Measurements from ENCODE around the gene MRGPRX1. TPM values are rescaled to one million over a fixed set of nuclear protein-coding genes. Genes with fewer than 3 reads are reported as not detected.

The MRGPRX1 gene
- total RNA-seq (not detected), total RNA-seq (0 reads per million in 29 experiments)
- not detected for total RNA-seq (2013)

DNA sequence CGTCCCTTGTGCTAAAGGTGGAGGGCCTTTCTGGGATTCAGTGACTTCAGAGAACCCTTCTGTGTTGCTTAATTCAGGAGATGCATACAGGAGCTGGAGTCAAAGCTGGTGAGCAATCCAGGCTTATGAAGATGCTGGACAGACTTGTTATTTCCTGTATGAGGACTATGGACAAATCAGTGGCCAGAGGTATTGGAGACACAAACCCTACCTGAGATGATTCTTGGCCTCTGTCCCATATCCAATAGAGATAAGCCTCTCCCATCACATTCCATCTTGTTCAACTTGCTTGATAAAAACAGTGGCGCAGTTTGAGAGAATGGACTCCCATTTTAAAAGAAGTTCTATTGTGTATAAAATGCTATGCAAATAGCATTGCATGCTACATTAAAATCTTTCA is at the start of gene MRGPRX1:
TSS of gene MRGPRX1 (minus strand) at position 101 of the 400 bp plus-strand sequence. CDS start 4,630 bp downstream, outside the sequence.
- ChIA-PET CTCF (no interaction called here), POLR2A (no interaction called here)
- Mint-ChIP-seq H3K4me1 (no peaks in the 10 kb centered on the region), H3K36me3 (no peaks in the 10 kb centered on the region), H3K9me3 (no peaks in the 10 kb centered on the region), H3K27ac (no peak within 1 kb of the TSS), H3K27me3 (peaks cover 12 to 13% of the 10 kb centered on the region in 2 donors), H3K4me3 (no peak within 1 kb of the TSS)
- WGBS (ENCODE audit: insufficient coverage): no CpG with 5 or more reads among the region's 2 CpGs
- H3K27ac ChIP-seq (ENCODE audit: low read length): no peak within 1 kb of the TSS
- H3K9me3 ChIP-seq: no peaks in the 10 kb centered on the region
- H3K27me3 ChIP-seq (replicated peaks in 1 of 2; ENCODE audit: control insufficient read depth in 2 of 2, extremely low read depth in 1 of 2, insufficient read depth in 2 of 2, low read length in 1 of 2): peaks cover 0 to 5% of the 10 kb centered on the region in 2 experiments
- no peak for DNase-seq
- H3K36me3 ChIP-seq (ENCODE audit: control insufficient read depth in 2 of 2, extremely low read depth in 1 of 2, insufficient read depth in 1 of 2, low read length in 1 of 2): no peaks in the 10 kb centered on the region
- H3K4me1 ChIP-seq (ENCODE audit: control insufficient read depth in 1 of 2, extremely low read depth in 1 of 2, insufficient read depth in 2 of 2, low read length in 2 of 2): no peaks in the 10 kb centered on the region
- H3K4me3 ChIP-seq (ENCODE audit: control insufficient read depth in 1 of 2, extremely low read depth in 1 of 2, low read length in 1 of 2): no peak within 1 kb of the TSS
- no peak for ATAC-seq (replicated peaks in 1 of 4)

DNA sequence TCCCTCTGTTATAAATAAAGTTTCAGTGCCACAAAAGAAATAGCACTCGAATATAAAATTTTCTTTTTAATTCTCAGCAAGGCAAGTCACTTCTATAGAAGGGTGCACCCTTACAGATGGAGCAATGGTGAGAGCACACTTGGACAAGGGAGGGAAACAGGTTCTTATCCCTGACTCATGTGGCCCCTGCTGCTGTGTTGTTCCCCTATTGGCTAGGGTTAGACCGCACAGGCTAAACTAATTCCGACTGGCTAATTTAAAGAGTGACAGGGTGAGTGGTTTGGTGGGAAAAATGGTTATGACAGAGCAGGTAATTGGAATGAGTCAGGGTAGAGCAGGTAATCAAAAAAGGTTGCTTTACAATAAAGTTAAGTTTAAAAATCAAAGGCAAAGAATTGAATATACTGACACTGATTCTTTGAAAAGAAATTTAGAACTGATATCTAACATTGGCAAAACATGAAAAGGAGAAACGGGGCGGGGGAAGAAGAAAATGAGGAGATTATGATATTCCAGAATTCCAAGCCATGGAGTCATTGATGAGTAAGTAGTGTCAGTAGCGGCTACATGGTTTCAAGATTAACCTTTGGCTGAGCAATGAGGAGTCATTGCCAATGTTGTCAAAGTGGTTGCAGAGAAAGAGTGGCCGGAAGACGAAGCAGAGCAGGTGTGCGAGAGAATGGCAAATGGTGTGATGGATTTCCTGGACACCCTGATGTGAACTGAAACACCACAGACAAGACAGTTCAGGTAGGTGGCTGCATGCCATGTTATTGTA is 48.4 kb upstream of the MRGPRX1 start:
- H3K4me1 Mint-ChIP-seq: no peaks in the 10 kb centered on the region
- Histone ChIP-seq H3K9me3 (no peaks in the 10 kb centered on the region), H3K36me3 (ENCODE audit: control insufficient read depth in 2 of 2, extremely low read depth in 1 of 2, insufficient read depth in 1 of 2, low read length in 1 of 2) (no peaks in the 10 kb centered on the region), H3K27me3 (replicated peaks in 1 of 2; ENCODE audit: control insufficient read depth in 2 of 2, extremely low read depth in 1 of 2, insufficient read depth in 2 of 2, low read length in 1 of 2) (peaks cover 0 to 5% of the 10 kb centered on the region in 2 experiments), H3K27ac (ENCODE audit: low read length) (no peak overlapping the region), H3K4me3 (ENCODE audit: control insufficient read depth in 1 of 2, extremely low read depth in 1 of 2, low read length in 1 of 2) (no peak overlapping the region), H3K4me1 (ENCODE audit: control insufficient read depth in 1 of 2, extremely low read depth in 1 of 2, insufficient read depth in 2 of 2, low read length in 2 of 2) (no peaks in the 10 kb centered on the region)
- ChIA-PET CTCF (no interaction called here), POLR2A (no interaction called here)
- DNase-seq (no peak), ATAC-seq (replicated peaks in 1 of 4) (no peak)
- peaks cover 9 to 20% of the 10 kb centered on the region in 2 donors for H3K27me3 Mint-ChIP-seq
- WGBS (ENCODE audit: insufficient coverage): 92% methylated on average over 8 of the region's 9 CpGs
- no peak overlapping the region for H3K4me3 Mint-ChIP-seq
- H3K9me3 Mint-ChIP-seq: peaks cover 0 to 9% (median 0%) of the 10 kb centered on the region in 3 donors
- H3K36me3 Mint-ChIP-seq: no peaks in the 10 kb centered on the region
- H3K27ac Mint-ChIP-seq: no peak overlapping the region

DNA sequence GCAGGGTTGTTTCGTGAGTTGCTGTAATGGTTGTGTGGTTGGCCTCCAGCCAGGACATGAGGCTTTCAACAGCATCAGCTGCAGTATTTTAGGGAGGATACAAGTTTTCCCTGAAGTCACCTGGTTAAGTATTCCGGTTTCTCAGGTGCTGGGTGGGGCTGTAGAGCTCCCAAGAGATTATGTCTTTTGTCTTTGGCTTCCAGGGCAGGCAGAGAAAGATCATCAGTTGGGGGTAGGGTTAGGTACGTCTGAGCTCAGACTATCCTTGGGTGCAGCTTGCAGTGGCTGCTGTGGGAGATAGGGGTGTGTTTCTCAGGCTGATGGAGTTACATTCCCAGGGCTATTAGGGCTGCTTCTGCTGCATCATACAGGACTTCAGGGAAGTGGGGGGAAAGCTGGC is 47.5 kb upstream of the MRGPRX1 start:
- Histone ChIP-seq H3K4me1 (ENCODE audit: control insufficient read depth in 1 of 2, extremely low read depth in 1 of 2, insufficient read depth in 2 of 2, low read length in 2 of 2) (no peaks in the 10 kb centered on the region), H3K36me3 (ENCODE audit: control insufficient read depth in 2 of 2, extremely low read depth in 1 of 2, insufficient read depth in 1 of 2, low read length in 1 of 2) (no peaks in the 10 kb centered on the region), H3K27ac (ENCODE audit: low read length) (no peak overlapping the region), H3K27me3 (replicated peaks in 1 of 2; ENCODE audit: control insufficient read depth in 2 of 2, extremely low read depth in 1 of 2, insufficient read depth in 2 of 2, low read length in 1 of 2) (peaks cover 0 to 5% of the 10 kb centered on the region in 2 experiments), H3K9me3 (no peaks in the 10 kb centered on the region), H3K4me3 (ENCODE audit: control insufficient read depth in 1 of 2, extremely low read depth in 1 of 2, low read length in 1 of 2) (no peak overlapping the region)
- Mint-ChIP-seq H3K27ac (no peak overlapping the region), H3K27me3 (peaks cover 12 to 28% of the 10 kb centered on the region in 2 donors), H3K36me3 (no peaks in the 10 kb centered on the region), H3K9me3 (peaks cover 0 to 12% (median 0%) of the 10 kb centered on the region in 3 donors), H3K4me1 (no peaks in the 10 kb centered on the region), H3K4me3 (no peak overlapping the region)
- no peak for ATAC-seq (replicated peaks in 1 of 4)
- no peak for DNase-seq
- POLR2A ChIA-PET: no interaction called here
- CTCF ChIA-PET: no interaction called here
- WGBS (ENCODE audit: insufficient coverage): 46% methylated on average over 2 of the region's 3 CpGs

DNA sequence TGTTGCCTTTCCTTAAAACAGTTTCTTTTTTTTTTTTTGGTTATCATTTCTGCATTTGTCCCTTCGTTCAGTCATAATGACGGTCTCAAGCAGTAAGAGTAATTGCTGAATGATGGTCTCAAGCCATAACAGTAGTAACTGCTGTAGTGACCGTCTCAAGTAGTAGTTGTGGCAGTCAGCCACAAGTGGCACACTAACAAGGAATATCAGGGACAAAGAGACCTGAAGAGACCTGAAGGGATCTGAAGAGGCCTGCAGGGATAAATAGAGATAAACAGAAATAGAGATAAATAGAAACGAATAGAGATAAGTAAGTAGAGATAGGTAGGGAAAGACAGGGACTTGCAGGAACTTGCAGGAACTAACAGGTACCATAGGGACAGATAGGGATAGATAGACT is 42.7 kb upstream of the MRGPRX1 start:
- ATAC-seq (replicated peaks in 1 of 4) (no peak), DNase-seq (no peak)
- no peaks in the 10 kb centered on the region for H3K4me1 Mint-ChIP-seq
- ChIA-PET POLR2A (no interaction called here), CTCF (no interaction called here)
- Histone ChIP-seq H3K27ac (ENCODE audit: low read length) (no peak overlapping the region), H3K36me3 (ENCODE audit: control insufficient read depth in 2 of 2, extremely low read depth in 1 of 2, insufficient read depth in 1 of 2, low read length in 1 of 2) (no peaks in the 10 kb centered on the region), H3K9me3 (peaks cover 2% of the 10 kb centered on the region), H3K27me3 (replicated peaks in 1 of 2; ENCODE audit: control insufficient read depth in 2 of 2, extremely low read depth in 1 of 2, insufficient read depth in 2 of 2, low read length in 1 of 2) (peaks cover 0 to 2% of the 10 kb centered on the region in 2 experiments), H3K4me1 (ENCODE audit: control insufficient read depth in 1 of 2, extremely low read depth in 1 of 2, insufficient read depth in 2 of 2, low read length in 2 of 2) (no peaks in the 10 kb centered on the region), H3K4me3 (ENCODE audit: control insufficient read depth in 1 of 2, extremely low read depth in 1 of 2, low read length in 1 of 2) (no peak overlapping the region)
- H3K36me3 Mint-ChIP-seq: no peaks in the 10 kb centered on the region
- 79% methylated on average over 4 of the region's 4 CpGs for WGBS (ENCODE audit: insufficient coverage)
- peaks cover 6 to 24% (median 9%) of the 10 kb centered on the region in 3 donors for H3K9me3 Mint-ChIP-seq
- H3K27me3 Mint-ChIP-seq: peaks cover 11 to 21% of the 10 kb centered on the region in 2 donors
- H3K4me3 Mint-ChIP-seq: no peak overlapping the region
- no peak overlapping the region for H3K27ac Mint-ChIP-seq

- no CpG with 5 or more reads among the region's 1 CpG for WGBS (ENCODE audit: insufficient coverage)
- no peak overlapping the region for H3K27ac ChIP-seq (ENCODE audit: low read length)
- Mint-ChIP-seq H3K36me3 (no peaks in the 10 kb centered on the region), H3K27me3 (peaks cover 5 to 12% of the 10 kb centered on the region in 2 donors), H3K4me3 (no peak overlapping the region), H3K4me1 (no peaks in the 10 kb centered on the region), H3K27ac (no peak overlapping the region), H3K9me3 (peaks cover 4 to 18% (median 7%) of the 10 kb centered on the region in 3 donors)
- H3K27me3 ChIP-seq (replicated peaks in 1 of 2; ENCODE audit: control insufficient read depth in 2 of 2, extremely low read depth in 1 of 2, insufficient read depth in 2 of 2, low read length in 1 of 2): peaks cover 0 to 5% of the 10 kb centered on the region in 2 experiments
- H3K36me3 ChIP-seq (ENCODE audit: control insufficient read depth in 2 of 2, extremely low read depth in 1 of 2, insufficient read depth in 1 of 2, low read length in 1 of 2): no peaks in the 10 kb centered on the region
- DNase-seq (no peak), ATAC-seq (replicated peaks in 1 of 4) (no peak)
- ChIA-PET POLR2A (no interaction called here), CTCF (interaction anchor here in 1 of 2 donors (0.5 kb wide), 1 partner anchor 732 kb away, joined by 3 read pairs; no protein-coding TSS in a partner anchor)
- no peak overlapping the region for H3K4me3 ChIP-seq (ENCODE audit: control insufficient read depth in 1 of 2, extremely low read depth in 1 of 2, low read length in 1 of 2)
- H3K4me1 ChIP-seq (ENCODE audit: control insufficient read depth in 1 of 2, extremely low read depth in 1 of 2, insufficient read depth in 2 of 2, low read length in 2 of 2): no peaks in the 10 kb centered on the region
- peaks cover 1% of the 10 kb centered on the region for H3K9me3 ChIP-seq
Measured at GRCh38 chr11:18974192-18974591, 35.0 kb upstream of the MRGPRX1 start.

DNA sequence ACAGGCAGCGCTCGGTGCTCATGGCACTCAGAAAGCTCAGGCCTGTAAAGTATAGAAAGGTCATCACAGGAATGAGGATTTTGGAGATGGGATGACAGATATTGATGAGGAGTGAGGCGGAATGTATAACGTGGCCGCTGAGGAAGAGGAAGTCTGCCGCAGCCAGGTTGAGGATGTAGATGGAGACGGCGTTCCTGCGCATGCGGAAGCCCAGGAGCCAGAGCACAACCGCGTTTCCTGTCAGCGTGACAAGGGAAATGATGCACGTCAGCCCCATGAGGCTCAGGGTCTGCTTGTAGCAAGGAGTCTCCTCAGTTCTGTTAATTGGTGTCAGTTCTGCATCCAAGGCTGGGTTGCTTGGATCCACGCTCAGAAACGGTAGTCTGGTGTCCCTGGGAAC is 33.1 kb upstream of the MRGPRX1 start:
- Histone ChIP-seq H3K9me3 (no peaks in the 10 kb centered on the region), H3K36me3 (ENCODE audit: control insufficient read depth in 2 of 2, extremely low read depth in 1 of 2, insufficient read depth in 1 of 2, low read length in 1 of 2) (no peaks in the 10 kb centered on the region), H3K4me1 (ENCODE audit: control insufficient read depth in 1 of 2, extremely low read depth in 1 of 2, insufficient read depth in 2 of 2, low read length in 2 of 2) (no peaks in the 10 kb centered on the region), H3K27ac (ENCODE audit: low read length) (no peak overlapping the region), H3K4me3 (ENCODE audit: control insufficient read depth in 1 of 2, extremely low read depth in 1 of 2, low read length in 1 of 2) (no peak overlapping the region), H3K27me3 (replicated peaks in 1 of 2; ENCODE audit: control insufficient read depth in 2 of 2, extremely low read depth in 1 of 2, insufficient read depth in 2 of 2, low read length in 1 of 2) (peaks cover 0 to 5% of the 10 kb centered on the region in 2 experiments)
- CTCF ChIA-PET: no interaction called here
- Mint-ChIP-seq H3K27me3 (peaks cover 7 to 12% of the 10 kb centered on the region in 2 donors), H3K36me3 (no peaks in the 10 kb centered on the region), H3K4me1 (no peaks in the 10 kb centered on the region), H3K9me3 (peaks cover 0 to 12% (median 0%) of the 10 kb centered on the region in 3 donors), H3K4me3 (no peak overlapping the region), H3K27ac (no peak overlapping the region)
- DNase-seq: no peak
- 69% methylated on average over 14 of the region's 16 CpGs for WGBS (ENCODE audit: insufficient coverage)
- ATAC-seq (replicated peaks in 1 of 4): no peak
- POLR2A ChIA-PET: no interaction called here

Data from T-cell (primary cell).